KG1 (cell line): ENCODE results near the gene HOXD10.

ENCODE experiments used
- DNase-seq: peaks from one replicate; lab custom pipeline; 2025; lab: John Stamatoyannopoulos, UW

Gene HOXD10

GRCh38 chr2:176164611-176165369, 48.2 kb downstream of the HOXD10 start:
- no peak for DNase-seq

GRCh38 chr2:176165370-176166050, 48.9 kb downstream of the HOXD10 start:
- no peak for DNase-seq

DNA sequence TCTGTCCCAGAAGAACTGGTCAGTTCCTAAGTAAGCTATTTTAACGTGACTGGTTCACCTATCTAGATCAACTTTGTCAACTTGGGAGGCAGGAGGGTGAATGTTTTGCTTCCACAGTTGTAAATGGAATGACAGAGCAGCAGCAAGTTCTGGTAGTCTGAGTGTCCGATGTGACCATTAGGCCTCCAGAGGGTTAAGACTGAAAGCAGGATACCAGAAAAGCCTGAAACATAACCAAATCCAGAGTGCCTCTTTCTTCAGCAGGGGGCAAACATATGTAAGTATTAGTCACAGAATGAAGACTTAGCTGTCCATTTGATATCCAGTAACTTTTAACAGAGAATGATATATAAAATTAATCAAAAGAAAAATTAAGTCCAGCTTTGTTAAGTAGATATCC, 49.7 kb downstream of the HOXD10 start:
- no peak for DNase-seq

DNA sequence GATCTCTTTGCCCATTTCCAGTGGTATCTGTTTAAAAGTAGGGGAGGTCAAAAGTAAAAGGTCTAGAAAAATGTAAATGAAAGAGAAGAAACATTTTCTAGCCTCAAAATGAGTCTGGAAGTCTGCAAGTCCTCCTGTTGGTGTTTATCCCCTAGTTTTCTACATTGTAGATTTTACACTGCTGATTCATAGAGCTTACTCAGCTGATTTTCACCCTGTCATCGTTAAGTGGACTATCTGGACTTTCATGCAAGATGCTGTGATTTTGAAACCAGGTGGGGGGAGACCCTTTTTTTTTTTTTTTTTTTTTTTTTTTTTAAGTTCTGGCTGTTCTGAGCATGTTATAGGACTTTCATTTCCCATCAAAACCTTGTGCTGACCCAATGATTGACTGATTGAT, 50.8 kb downstream of the HOXD10 start:
- DNase-seq: no peak

GRCh38 chr2:176169181-176169580, 52.6 kb downstream of the HOXD10 start:
- DNase-seq: no peak
